ENCODE results near the gene PSMB11.

The PSMB11 gene

GRCh38 chr14:23058654-23059504, 16.9 kb downstream of the PSMB11 start:
- no peak for DNase-seq (ENCODE audit: low read depth)

- DNase-seq (ENCODE audit: low read depth): no peak
Measured at GRCh38 chr14:23060536-23061260, 18.7 kb downstream of the PSMB11 start.

- DNase-seq (ENCODE audit: low read depth): peak; percentile 88
Measured at GRCh38 chr14:23062002-23062401, 20.0 kb downstream of the PSMB11 start.

GRCh38 chr14:23063601-23064000, 21.6 kb downstream of the PSMB11 start:
- no peak for DNase-seq (ENCODE audit: low read depth)

GRCh38 chr14:23066368-23066767, 24.4 kb downstream of the PSMB11 start:
- DNase-seq (ENCODE audit: low read depth): no peak

GRCh38 chr14:23066855-23067744, 25.1 kb downstream of the PSMB11 start:
- DNase-seq (ENCODE audit: low read depth): no peak

DNA sequence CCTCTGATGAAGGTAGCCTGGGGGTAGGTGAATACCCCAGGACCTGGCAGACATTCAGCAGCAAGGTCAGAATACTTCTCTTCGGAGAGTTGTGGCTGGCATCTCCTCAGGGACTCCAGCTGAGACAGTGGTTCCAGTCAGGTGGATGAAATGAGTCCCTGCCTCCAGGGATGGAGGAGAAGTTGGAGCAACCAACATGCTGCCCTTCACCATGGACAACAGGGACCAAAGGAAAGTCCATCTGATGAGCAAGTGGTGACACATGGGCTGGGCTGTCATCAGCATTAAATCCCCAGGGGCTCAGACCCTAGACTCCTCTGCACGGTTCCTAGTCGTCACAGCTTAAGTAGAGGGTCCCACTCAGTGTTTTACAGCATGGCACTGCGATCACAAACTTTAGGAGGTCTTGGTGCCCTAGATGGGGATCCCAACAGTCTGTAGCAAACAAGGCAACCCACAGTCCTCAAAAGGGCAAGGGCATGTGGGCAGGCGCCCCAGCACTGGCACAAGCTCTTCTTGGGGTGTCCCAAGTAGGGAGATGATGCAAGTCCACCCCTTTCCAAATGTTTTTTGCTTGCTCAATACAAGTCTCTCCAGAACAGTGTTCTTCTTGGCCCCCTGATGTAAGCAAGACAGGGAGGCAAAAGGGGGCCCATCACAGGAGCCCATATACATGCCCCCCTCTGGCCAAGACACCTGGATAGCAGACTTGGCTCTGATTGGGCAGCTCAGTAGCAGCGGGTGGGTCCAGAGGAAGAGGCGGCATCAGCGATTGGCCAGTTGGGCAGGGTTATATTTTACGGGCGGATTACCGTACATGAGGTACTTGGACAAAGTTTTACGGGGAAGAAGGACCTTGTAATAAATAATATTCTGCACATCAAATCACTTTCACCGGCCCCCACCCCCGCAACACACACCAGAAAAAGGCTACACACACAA, 26.1 kb downstream of the PSMB11 start:
- DNase-seq (ENCODE audit: low read depth): no peak

- peak; percentile 88 for DNase-seq (ENCODE audit: low read depth)
Measured at GRCh38 chr14:23068789-23069412, 26.9 kb downstream of the PSMB11 start.

- DNase-seq (ENCODE audit: low read depth): no peak
Measured at GRCh38 chr14:23069413-23069806, 27.4 kb downstream of the PSMB11 start.

- no peak for DNase-seq (ENCODE audit: low read depth)
Measured at GRCh38 chr14:23070262-23071129, 28.5 kb downstream of the PSMB11 start.

- peak; percentile 93 for DNase-seq (ENCODE audit: low read depth)
Measured at GRCh38 chr14:23071244-23071920, 29.4 kb downstream of the PSMB11 start.

DNA sequence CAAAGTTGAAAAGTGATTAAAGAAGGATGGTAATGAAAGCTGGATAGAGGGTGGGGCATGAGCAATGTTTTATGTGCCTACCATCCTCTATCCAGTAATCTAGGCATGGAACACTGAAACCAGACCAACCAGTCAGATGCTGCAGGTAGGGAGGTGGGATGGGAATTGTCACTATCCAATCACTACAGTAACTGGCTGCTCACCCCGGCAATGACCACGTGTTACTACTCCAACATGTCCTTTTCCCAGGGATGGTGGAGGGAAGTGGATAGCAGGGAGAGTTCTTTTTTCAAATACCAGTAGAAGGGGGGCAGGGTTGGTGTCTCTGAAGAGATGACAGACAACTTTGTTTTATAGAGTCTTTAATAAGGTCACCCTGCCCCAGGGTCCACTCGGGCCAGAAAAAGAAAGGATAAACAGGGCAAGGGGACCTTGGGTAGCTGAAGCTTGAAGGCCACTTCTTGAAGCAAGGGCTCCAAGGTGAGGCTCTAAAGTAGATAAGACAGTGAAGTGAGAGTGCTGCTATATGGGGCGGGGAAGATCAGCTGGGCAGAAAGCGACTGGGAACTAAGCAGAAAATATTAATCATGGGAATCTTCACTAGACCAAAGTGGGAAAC, 30.0 kb downstream of the PSMB11 start:
- no peak for DNase-seq (ENCODE audit: low read depth)

DNA sequence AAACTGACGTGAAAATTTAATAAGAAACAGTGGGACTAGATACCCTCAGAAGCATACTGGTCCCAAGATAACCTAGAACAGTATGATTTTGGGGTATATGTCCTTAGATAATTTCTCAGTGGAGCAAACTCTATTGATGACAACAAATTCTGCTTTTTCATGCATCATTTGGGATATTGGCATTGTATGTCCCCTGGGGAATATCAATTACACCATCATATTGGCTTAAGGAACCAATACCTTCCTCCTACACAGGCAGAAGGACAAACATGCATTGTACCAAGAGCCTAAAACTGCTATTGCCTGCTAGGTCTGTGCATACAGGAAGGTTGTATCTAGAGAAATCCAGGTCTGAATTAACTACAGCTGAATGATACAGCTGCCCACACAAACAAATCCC, 32.9 kb downstream of the PSMB11 start:
- DNase-seq (ENCODE audit: low read depth): no peak

DNA sequence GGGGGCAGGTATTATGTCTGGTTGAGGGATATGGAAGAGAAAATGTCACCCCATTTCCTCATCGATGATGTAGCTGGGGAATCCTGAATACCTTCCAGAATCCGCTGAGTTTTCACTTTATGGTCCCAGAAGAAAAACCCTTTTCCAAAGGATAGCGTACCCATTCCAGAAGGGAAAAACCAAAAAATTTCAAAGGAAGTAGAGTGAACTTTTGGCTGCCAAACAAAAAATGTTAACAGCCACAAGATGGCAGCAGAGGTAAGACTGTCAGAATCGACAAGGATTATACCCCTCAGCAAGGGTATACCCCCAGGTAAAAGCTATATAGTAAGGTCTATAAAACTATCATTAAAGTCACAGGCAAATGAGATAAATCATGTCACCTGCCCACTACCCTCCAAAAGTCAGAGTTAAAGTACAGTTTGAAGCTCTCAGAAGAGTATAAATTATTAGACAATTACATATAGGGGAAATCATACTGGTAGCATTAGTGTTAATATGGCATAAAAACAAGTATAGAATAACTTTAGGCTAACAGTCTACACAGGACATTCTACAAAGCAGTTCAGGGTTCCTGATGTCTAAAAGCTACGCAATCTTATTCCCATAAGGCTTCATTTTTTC, 34.9 kb downstream of the PSMB11 start:
- DNase-seq (ENCODE audit: low read depth): no peak

DNA sequence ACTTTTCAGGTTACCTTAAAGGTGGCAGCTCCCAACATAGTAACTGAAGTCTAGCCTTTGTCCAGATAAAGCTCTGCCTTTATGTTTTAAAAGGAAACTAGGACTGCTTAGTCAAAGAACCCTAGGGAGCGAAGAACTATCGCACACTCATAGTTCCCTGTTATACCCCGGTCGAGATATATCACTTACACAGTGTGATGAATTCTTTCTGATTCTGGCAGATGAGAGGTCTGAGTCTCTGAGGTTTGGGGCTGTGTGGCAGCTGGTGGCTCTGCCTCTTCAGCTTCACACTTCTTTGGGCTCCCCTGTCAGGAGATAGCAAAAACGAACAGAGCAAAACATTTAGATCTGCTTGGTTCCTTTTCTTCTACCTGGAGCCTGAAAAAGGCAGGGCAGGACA, 36.0 kb downstream of the PSMB11 start:
- DNase-seq (ENCODE audit: low read depth): no peak

DNA sequence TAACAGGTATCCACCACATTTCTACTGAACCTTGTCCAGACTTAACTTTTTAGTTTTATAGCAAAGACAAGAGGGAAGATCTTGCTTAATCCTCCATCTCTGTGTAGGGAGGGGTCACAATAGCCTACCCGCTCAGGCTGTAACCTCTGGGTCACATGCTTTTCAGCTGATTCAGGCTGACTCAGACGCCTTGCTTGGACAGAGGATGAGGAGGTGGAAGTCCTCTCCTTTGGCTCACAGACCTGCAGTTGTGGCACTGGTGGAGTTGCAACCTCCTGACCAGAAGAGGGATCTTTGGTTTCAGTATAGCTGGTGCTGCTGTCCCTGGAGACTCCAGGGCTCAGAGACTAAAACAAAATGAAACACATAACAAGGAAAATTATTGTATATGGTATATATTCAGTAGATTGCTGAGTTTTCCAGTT, 36.7 kb downstream of the PSMB11 start:
- peak; percentile 94 for DNase-seq (ENCODE audit: low read depth)

DNA sequence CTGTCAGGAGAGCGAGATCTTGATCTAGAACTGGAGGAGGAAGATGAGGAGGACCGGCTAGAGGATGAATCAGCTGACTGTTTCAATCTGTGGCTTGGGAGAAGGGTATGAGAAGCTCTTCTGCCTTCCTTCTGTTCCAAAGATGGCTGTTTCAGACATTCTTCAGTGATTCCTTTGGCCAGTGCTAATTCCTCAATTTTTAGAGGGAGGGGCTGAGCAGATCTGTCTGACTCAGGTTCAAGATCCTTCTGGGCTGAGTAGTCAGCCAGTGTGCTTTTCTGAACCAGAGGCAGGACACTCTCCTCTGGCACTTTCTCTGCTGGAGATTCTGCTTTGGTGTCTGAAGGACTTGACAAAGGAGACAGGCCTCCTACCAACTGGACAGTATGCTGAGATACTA, 37.7 kb downstream of the PSMB11 start:
- DNase-seq (ENCODE audit: low read depth): no peak

- DNase-seq (ENCODE audit: low read depth): no peak
Measured at GRCh38 chr14:23080474-23080873, 38.5 kb downstream of the PSMB11 start.
